Esophagus muscularis mucosa (tissue), 4 donors: ENCODE measurements around the gene SERTAD1. TPM values are rescaled to one million over a fixed set of nuclear protein-coding genes. Genes with fewer than 3 reads are reported as not detected.

Source experiments
- DNase-seq: peaks from one replicate; pipeline ENCODE4 v3.0.0-alpha.2; 2017; ENCODE audit errors: extremely low spot score
- H3K27ac ChIP-seq, 4 donors: fragments of 200-600 bp; sonication (generic); replicated peaks in 1 of 4; 1 replicate in 3 of 4; 2 replicates in 1 of 4; pipeline ENCODE4 v1.5.1; 2016 to 2019; ENCODE audit warnings: mild to moderate bottlenecking in 1 of 4
- H3K27me3 ChIP-seq, 4 donors: fragments of 200-600 bp; sonication (generic); one replicate each; pipeline versions ENCODE4 v1.5.1 to v1.6.0; 2016 to 2019
- H3K36me3 ChIP-seq, 4 donors: fragments of 200-600 bp; sonication (generic); one replicate each; pipeline ENCODE4 v1.5.1; 2016 to 2019
- H3K4me1 ChIP-seq, 4 donors: fragments of 200-600 bp; sonication (generic); one replicate each; pipeline ENCODE4 v1.5.1; 2016 to 2019
- H3K4me3 ChIP-seq, 4 donors: fragments of 200-600 bp; sonication (generic); 1 replicate in 2 of 4; 2 replicates in 2 of 4; pipeline ENCODE4 v1.5.1; 2016 to 2019; ENCODE audit warnings: mild to moderate bottlenecking in 4 of 4, moderate library complexity in 1 of 4
- H3K9me3 ChIP-seq, 4 donors: fragments of 200-600 bp; sonication (generic); 1 replicate in 3 of 4; 2 replicates in 1 of 4; pipeline ENCODE4 v1.5.1; 2016 to 2019
- EP300 ChIP-seq: sonication (generic); formaldehyde crosslinking; IDR thresholded peaks from one replicate; pipeline ENCODE4 v1.6.1; 2017; ENCODE audit warnings: antibody characterized with exemption
- POLR2A ChIP-seq: fragments of 450-650 bp; IDR thresholded peaks from one replicate; pipeline ENCODE4 v1.6.1; 2017; ENCODE audit warnings: antibody characterized with exemption, moderate library complexity, mild to moderate bottlenecking, low read depth
- POLR2AphosphoS5 ChIP-seq, 2 donors: sonication (generic); formaldehyde crosslinking; IDR thresholded peaks; one replicate each; pipeline ENCODE4 v1.6.1; 2017; ENCODE audit warnings: antibody characterized with exemption in 2 of 2
- WGBS: methylation state at CpG from one replicate; pipeline ENCODE4 v1.1.5; 2018; 5-methylcytosine and 5-hydroxymethylcytosine counted together
- intact Hi-C: fragments of 100-400 bp; cut with DNase I; formaldehyde crosslinking; loops from one replicate; pipeline ENCODE4 v1.15.1; 2023
- total RNA-seq, 4 donors: library from RNA; depleted of rRNA; stranded (reverse); fragments of >200 nt; gene quantifications; one replicate each; pipeline versions ENCODE4 v1.1.0 to v1.2.1, GENCODE V29; 2016
- TF ChIP-seq, protein P1 (sequence below), 3 experiments: fragments of 200-600 bp in 2 of 3; fragments of 450-650 bp in 1 of 3; sonication (generic) in 2 of 3; IDR thresholded peaks; one replicate each; pipeline ENCODE4 v1.5.1; 2017 to 2019; ENCODE audit warnings: antibody characterized with exemption in 3 of 3, mild to moderate bottlenecking in 2 of 3, moderate library complexity in 1 of 3

Gene SERTAD1
- total RNA-seq, 4 donors from 2014 or later: 13.7 to 73.1 (median 22.5) TPM

GRCh38 chr19:40393894-40394815, 31.6 kb downstream of the SERTAD1 start:
- Histone ChIP-seq H3K36me3 (peaks cover 0 to 21% (median 12%) of the 10 kb centered on the region in 4 donors), H3K4me1 (peaks cover 0 to 5% (median 0%) of the 10 kb centered on the region in 4 donors), H3K27me3 (no peaks in the 10 kb centered on the region), H3K4me3 (no peak overlapping the region), H3K9me3 (no peaks in the 10 kb centered on the region), H3K27ac (no peak overlapping the region)
- intact Hi-C loops: no loop called here
- no peak for DNase-seq
- WGBS: 90% methylated on average over 35 of the region's 41 CpGs
- TF ChIP-seq POLR2A (no peak), POLR2AphosphoS5 (IDR thresholded peaks at IDR 0.05) (no peak), EP300 (no peak)
- TF ChIP-seq, protein P1, sequence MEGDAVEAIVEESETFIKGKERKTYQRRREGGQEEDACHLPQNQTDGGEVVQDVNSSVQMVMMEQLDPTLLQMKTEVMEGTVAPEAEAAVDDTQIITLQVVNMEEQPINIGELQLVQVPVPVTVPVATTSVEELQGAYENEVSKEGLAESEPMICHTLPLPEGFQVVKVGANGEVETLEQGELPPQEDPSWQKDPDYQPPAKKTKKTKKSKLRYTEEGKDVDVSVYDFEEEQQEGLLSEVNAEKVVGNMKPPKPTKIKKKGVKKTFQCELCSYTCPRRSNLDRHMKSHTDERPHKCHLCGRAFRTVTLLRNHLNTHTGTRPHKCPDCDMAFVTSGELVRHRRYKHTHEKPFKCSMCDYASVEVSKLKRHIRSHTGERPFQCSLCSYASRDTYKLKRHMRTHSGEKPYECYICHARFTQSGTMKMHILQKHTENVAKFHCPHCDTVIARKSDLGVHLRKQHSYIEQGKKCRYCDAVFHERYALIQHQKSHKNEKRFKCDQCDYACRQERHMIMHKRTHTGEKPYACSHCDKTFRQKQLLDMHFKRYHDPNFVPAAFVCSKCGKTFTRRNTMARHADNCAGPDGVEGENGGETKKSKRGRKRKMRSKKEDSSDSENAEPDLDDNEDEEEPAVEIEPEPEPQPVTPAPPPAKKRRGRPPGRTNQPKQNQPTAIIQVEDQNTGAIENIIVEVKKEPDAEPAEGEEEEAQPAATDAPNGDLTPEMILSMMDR (IDR thresholded peaks at IDR 0.05): no peak

GRCh38 chr19:40392894-40393517, 32.8 kb downstream of the SERTAD1 start:
- Histone ChIP-seq H3K36me3 (peaks cover 0 to 18% (median 12%) of the 10 kb centered on the region in 4 donors), H3K27me3 (no peaks in the 10 kb centered on the region), H3K9me3 (no peaks in the 10 kb centered on the region), H3K4me1 (no peaks in the 10 kb centered on the region), H3K4me3 (no peak overlapping the region), H3K27ac (no peak overlapping the region)
- 54% methylated on average over 8 of the region's 9 CpGs for WGBS
- no peak for DNase-seq
- no peak for TF ChIP-seq EP300
- TF ChIP-seq, protein P1 (IDR thresholded peaks at IDR 0.05): peak in 1 of 3 experiments; percentile 30
- intact Hi-C loops: no loop called here

GRCh38 chr19:40392123-40392522, 33.7 kb downstream of the SERTAD1 start:
- H3K36me3 ChIP-seq: peaks cover 0 to 9% (median 4%) of the 10 kb centered on the region in 4 donors
- intact Hi-C loops: no loop called here
- 70% methylated on average over 8 of the region's 8 CpGs for WGBS
- H3K4me3 ChIP-seq: no peak overlapping the region
- no peaks in the 10 kb centered on the region for H3K9me3 ChIP-seq
- no peaks in the 10 kb centered on the region for H3K4me1 ChIP-seq
- H3K27ac ChIP-seq: no peak overlapping the region
- H3K27me3 ChIP-seq: no peaks in the 10 kb centered on the region
- TF ChIP-seq POLR2A (no peak), POLR2AphosphoS5 (IDR thresholded peaks at IDR 0.05) (no peak)
- TF ChIP-seq, protein P1 (IDR thresholded peaks at IDR 0.05): no peak
- no peak for DNase-seq

DNA sequence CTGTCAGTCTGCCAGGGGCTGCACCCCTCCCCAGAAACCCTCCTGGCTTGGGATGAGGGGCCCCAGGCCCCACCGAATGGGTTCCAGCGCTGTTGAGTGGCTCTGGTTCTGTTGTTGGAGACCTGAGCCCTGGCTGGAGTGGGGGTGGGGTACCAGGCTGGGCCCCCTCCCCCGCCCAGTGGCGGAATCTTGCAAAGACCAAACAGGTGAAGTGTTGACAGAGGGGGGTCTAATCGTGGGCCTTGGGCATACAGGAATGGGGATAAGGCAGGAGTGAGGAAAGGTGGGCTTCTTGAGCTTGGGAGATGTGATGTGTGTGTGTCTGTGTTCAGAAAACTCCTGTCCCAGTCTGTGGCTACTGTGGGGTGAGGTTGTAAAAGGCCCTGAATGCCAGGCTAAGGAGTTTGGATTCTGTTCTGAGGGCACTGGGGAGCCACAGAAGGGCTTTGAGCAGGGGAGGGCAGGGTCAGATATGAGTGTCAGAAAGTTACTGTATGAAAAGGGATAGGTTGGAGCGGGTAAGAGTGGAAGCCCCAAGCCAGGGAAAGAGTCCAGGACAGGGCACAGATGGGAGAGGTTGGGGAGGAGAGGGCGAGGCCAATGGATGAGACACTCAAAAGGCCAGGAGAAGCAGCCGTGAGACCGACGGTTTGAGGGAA, 35.6 kb downstream of the SERTAD1 start, which contains the start of gene HIPK4:
HIPK4 (minus strand) TSS at position 98 of the 659 bp plus-strand sequence. CDS start 279 bp downstream, outside the sequence.
- Histone ChIP-seq H3K36me3 (no peaks in the 10 kb centered on the region), H3K27ac (no peak within 1 kb of the TSS), H3K9me3 (no peaks in the 10 kb centered on the region), H3K4me1 (no peaks in the 10 kb centered on the region), H3K4me3 (no peak within 1 kb of the TSS), H3K27me3 (no peaks in the 10 kb centered on the region)
- intact Hi-C loops: no loop called here
- no peak for DNase-seq
- TF ChIP-seq, protein P1 (IDR thresholded peaks at IDR 0.05): no peak
- no peak for TF ChIP-seq POLR2AphosphoS5 (IDR thresholded peaks at IDR 0.05)
- TF ChIP-seq POLR2A: no peak
- no peak for TF ChIP-seq EP300
- 87% methylated on average over 8 of the region's 10 CpGs for WGBS
